Measurements from ENCODE around the gene PAX8. TPM values are rescaled to one million over a fixed set of nuclear protein-coding genes. Genes with fewer than 3 reads are reported as not detected.
"Not testable (repeated sequence)": the region's sequence is repeated elsewhere in the genome, so short reads cannot be mapped to it uniquely, and the experiment has no call there.

The PAX8 gene
- total and polyA plus RNA-seq, 2 experiments from 2014 or later: 0.16 TPM; not detected in 1

DNA sequence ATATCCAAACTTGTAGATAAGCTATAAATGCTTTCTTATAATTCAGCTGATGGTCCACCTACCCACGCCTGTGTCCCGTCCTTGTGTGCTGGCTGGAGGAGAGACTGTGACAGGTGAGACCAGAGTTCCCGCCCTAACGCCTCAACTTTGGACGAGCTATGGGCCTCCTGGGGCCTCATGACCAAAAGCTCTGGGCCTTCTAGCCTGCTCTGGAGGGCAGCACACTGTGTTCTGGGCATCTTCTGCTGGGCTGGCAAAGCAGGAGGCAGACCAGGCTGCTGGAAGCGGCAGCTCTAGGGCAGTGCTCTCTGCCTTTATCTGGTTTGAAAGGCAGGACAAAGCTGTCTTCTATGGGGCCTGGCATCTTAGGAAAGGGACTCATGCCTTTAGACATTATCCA, 26.0 kb upstream of the PAX8 start:
- no peaks in the 10 kb centered on the region for H3K27me3 ChIP-seq
- 90% methylated on average over 6 of the region's 6 CpGs for WGBS (ENCODE audit: low lambda C conversion rate, missing lambda C conversion rate)
- DNase-seq (ENCODE audit: low spot score): no peak
- no peaks in the 10 kb centered on the region for H3K79me2 ChIP-seq
- H2AFZ ChIP-seq: no peak overlapping the region
- H3K27ac ChIP-seq: no peak overlapping the region
- no peaks in the 10 kb centered on the region for H4K20me1 ChIP-seq (ENCODE audit: insufficient read depth, poor library complexity, severe bottlenecking)
- H3K36me3 ChIP-seq (replicated peaks; ENCODE audit: insufficient read depth, low read depth): no peaks in the 10 kb centered on the region
- no peaks in the 10 kb centered on the region for H3K4me1 ChIP-seq (ENCODE audit: insufficient read depth)
- H3K4me2 ChIP-seq: no peak overlapping the region
- no peaks in the 10 kb centered on the region for H3K9me2 ChIP-seq (replicated peaks; ENCODE audit: insufficient read depth)
- H3K4me3 ChIP-seq: no peak overlapping the region
- H3K9me3 ChIP-seq (ENCODE audit: low read depth): no peaks in the 10 kb centered on the region
- TF ChIP-seq EZH2phosphoT487 (IDR thresholded peaks at IDR 0.05; ENCODE audit: low read depth, severe bottlenecking, unreplicated experiment): no peak
- TF ChIP-seq CTCF (IDR thresholded peaks at IDR 0.05; ENCODE audit: poor library complexity): no peak
- TF ChIP-seq EZH2 (IDR thresholded peaks at IDR 0.05; ENCODE audit: borderline replicate concordance): no peak

DNA sequence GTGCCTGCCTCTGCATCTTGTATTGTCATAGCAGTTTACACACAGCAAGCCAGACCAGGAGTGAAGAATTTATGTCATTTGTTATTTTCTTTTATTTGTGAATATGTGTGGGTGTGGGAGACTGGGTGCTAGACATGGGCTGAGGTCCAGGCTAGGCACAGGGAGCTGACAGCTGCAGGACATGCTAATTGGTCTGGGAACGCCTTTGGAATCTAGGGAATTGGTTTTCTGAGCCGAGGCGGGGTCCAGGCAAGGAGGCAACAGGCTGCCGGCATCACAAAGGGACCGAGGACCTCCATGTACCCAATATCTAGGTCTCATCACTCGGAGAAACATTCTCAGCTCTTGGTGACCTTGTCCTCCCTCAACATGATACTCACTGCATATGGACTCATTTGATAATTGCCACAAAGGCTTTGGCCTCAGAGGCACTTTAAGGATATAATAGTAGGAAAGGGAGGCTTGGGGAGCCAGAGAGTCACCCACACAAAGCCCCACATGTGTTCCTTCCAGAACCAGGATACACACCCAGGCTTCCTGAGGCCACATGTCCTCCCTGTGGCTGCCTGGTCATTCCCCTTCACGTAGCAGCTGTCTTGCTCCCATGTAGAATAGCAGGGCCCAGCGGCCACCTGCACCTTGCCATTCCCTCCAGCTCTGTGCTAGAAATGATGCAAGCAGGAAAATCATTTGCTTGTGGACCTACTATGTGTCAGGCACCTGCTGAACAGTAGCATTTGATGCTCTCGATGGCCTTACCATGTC, 23.7 kb upstream of the PAX8 start:
- H3K4me2 ChIP-seq; H3K36me3 ChIP-seq (replicated peaks; ENCODE audit: insufficient read depth, low read depth); H3K27ac ChIP-seq; H3K4me3 ChIP-seq; H3K9me3 ChIP-seq (ENCODE audit: low read depth); H3K79me2 ChIP-seq; H2AFZ ChIP-seq; DNase-seq (ENCODE audit: low spot score); H3K9me2 ChIP-seq (replicated peaks; ENCODE audit: insufficient read depth); H3K4me1 ChIP-seq (ENCODE audit: insufficient read depth); H4K20me1 ChIP-seq (ENCODE audit: insufficient read depth, poor library complexity, severe bottlenecking); H3K27me3 ChIP-seq: not testable (repeated sequence)
- 76% methylated on average over 9 of the region's 9 CpGs for WGBS (ENCODE audit: low lambda C conversion rate, missing lambda C conversion rate)

DNA sequence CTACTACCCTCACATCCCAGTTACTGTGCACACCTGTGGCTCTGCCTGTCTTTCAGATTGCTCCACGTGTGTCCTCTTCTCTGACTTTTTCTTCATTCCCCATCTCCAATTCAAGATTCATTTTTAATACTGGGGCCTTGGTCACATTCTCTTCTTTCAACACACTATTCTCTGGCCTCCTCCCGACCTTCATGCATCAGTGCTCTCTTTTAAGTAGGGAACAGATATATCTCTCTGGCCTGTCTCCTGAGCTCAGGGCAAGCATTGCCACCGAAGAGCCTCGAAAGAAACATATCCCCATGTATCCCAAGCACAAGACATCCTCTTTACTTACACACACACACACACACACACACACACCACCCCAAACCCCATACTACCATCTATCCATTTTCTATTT, 21.6 kb upstream of the PAX8 start:
- Histone ChIP-seq H3K9me3 (ENCODE audit: low read depth) (no peaks in the 10 kb centered on the region), H3K4me1 (ENCODE audit: insufficient read depth) (no peaks in the 10 kb centered on the region), H3K79me2 (no peaks in the 10 kb centered on the region), H3K4me3 (no peak overlapping the region), H3K9me2 (replicated peaks; ENCODE audit: insufficient read depth) (no peaks in the 10 kb centered on the region), H3K4me2 (no peak overlapping the region), H2AFZ (no peak overlapping the region), H4K20me1 (ENCODE audit: insufficient read depth, poor library complexity, severe bottlenecking) (no peaks in the 10 kb centered on the region), H3K27me3 (no peaks in the 10 kb centered on the region), H3K36me3 (replicated peaks; ENCODE audit: insufficient read depth, low read depth) (no peaks in the 10 kb centered on the region), H3K27ac (no peak overlapping the region)
- TF ChIP-seq EZH2 (IDR thresholded peaks at IDR 0.05; ENCODE audit: borderline replicate concordance): no peak
- no peak for TF ChIP-seq CTCF (IDR thresholded peaks at IDR 0.05; ENCODE audit: poor library complexity)
- TF ChIP-seq EZH2phosphoT487 (IDR thresholded peaks at IDR 0.05; ENCODE audit: low read depth, severe bottlenecking, unreplicated experiment): no peak
- 91% methylated on average over 4 of the region's 4 CpGs for WGBS (ENCODE audit: low lambda C conversion rate, missing lambda C conversion rate)
- DNase-seq (ENCODE audit: low spot score): no peak

DNA sequence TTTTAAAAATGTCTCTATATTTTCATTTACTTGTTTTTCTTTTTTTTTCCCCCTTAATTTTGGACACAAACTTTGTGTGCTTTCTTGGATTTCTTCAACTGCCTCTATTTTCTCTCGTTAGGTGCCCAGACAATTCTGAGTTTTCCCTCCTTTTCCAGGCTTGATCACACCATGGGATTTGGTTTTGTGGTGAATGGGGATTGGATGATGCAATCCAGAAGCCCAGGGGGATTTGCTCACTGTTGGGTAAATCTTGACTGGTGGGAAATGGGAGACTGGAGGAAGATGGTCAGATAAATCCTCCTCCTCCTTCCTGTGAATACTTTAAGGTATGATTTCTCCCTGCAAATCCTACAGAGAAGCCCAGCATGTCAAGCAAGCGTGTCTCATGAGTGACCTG, 19.5 kb upstream of the PAX8 start:
- H3K4me3 ChIP-seq: no peak overlapping the region
- no peaks in the 10 kb centered on the region for H3K4me1 ChIP-seq (ENCODE audit: insufficient read depth)
- no peaks in the 10 kb centered on the region for H3K36me3 ChIP-seq (replicated peaks; ENCODE audit: insufficient read depth, low read depth)
- 95% methylated on average over 2 of the region's 2 CpGs for WGBS (ENCODE audit: low lambda C conversion rate, missing lambda C conversion rate)
- no peak for TF ChIP-seq EZH2 (IDR thresholded peaks at IDR 0.05; ENCODE audit: borderline replicate concordance)
- no peak for TF ChIP-seq EZH2phosphoT487 (IDR thresholded peaks at IDR 0.05; ENCODE audit: low read depth, severe bottlenecking, unreplicated experiment)
- no peak for TF ChIP-seq CTCF (IDR thresholded peaks at IDR 0.05; ENCODE audit: poor library complexity)
- H3K9me3 ChIP-seq (ENCODE audit: low read depth): no peaks in the 10 kb centered on the region
- no peaks in the 10 kb centered on the region for H3K79me2 ChIP-seq
- no peak for DNase-seq (ENCODE audit: low spot score)
- H3K9me2 ChIP-seq (replicated peaks; ENCODE audit: insufficient read depth): no peaks in the 10 kb centered on the region
- no peak overlapping the region for H3K4me2 ChIP-seq
- H2AFZ ChIP-seq: no peak overlapping the region
- no peaks in the 10 kb centered on the region for H4K20me1 ChIP-seq (ENCODE audit: insufficient read depth, poor library complexity, severe bottlenecking)
- H3K27me3 ChIP-seq: peaks cover 6% of the 10 kb centered on the region
- H3K27ac ChIP-seq: no peak overlapping the region

Measured in hepatocyte (in vitro differentiated cells).